ENCODE results near the gene DOK5.

DOK5 gene

GRCh38 chr20:54624706-54625390 lies 149.5 kb downstream of the DOK5 start:
- no peak for TF ChIP-seq CTCF (IDR thresholded peaks at IDR 0.05; ENCODE audit: insufficient read depth, low read depth, low read length, missing control alignments)

GRCh38 chr20:54625497-54625896 lies 150.1 kb downstream of the DOK5 start:
- no peak overlapping the region for H3K4me3 ChIP-seq (ENCODE audit: low read length)
- TF ChIP-seq CTCF (IDR thresholded peaks at IDR 0.05; ENCODE audit: insufficient read depth, low read depth, low read length, missing control alignments), result no peak
- no peak for DNase-seq (ENCODE audit: low read depth)

More at GRCh38 chr20:54624706-54625390, 149.5 kb downstream of the DOK5 start:
- DNase-seq (ENCODE audit: low read depth), result no peak
- no peak overlapping the region for H3K4me3 ChIP-seq (ENCODE audit: low read length)

- DNase-seq (ENCODE audit: low read depth), result no peak
- H3K4me3 ChIP-seq (ENCODE audit: low read length), result no peak overlapping the region
- no peak for TF ChIP-seq CTCF (IDR thresholded peaks at IDR 0.05; ENCODE audit: insufficient read depth, low read depth, low read length, missing control alignments)
These were observed 150.7 kb downstream of the DOK5 start for GRCh38 chr20:54626126-54626525.

- TF ChIP-seq CTCF (IDR thresholded peaks at IDR 0.05; ENCODE audit: insufficient read depth, low read depth, low read length, missing control alignments), result no peak
- DNase-seq (ENCODE audit: low read depth), result no peak
- no peak overlapping the region for H3K4me3 ChIP-seq (ENCODE audit: low read length)
These were observed 154.2 kb downstream of the DOK5 start for GRCh38 chr20:54629632-54630031.

- DNase-seq (ENCODE audit: low read depth), result no peak
- no peak overlapping the region for H3K4me3 ChIP-seq (ENCODE audit: low read length)
- TF ChIP-seq CTCF (IDR thresholded peaks at IDR 0.05; ENCODE audit: insufficient read depth, low read depth, low read length, missing control alignments), result no peak
These were observed 155.2 kb downstream of the DOK5 start for GRCh38 chr20:54630582-54630981.

GRCh38 chr20:54631059-54631458 lies 155.7 kb downstream of the DOK5 start:
- no peak for TF ChIP-seq CTCF (IDR thresholded peaks at IDR 0.05; ENCODE audit: insufficient read depth, low read depth, low read length, missing control alignments)
- no peak for DNase-seq (ENCODE audit: low read depth)
- H3K4me3 ChIP-seq (ENCODE audit: low read length), result no peak overlapping the region

Measured in epithelial cell of esophagus (primary cell).